Aorta (tissue), 5 donors: ENCODE results near the gene STK32B. TPM values are rescaled to one million over a fixed set of nuclear protein-coding genes. Genes with fewer than 3 reads are reported as not detected.

Source experiments
- ATAC-seq: fragments of 200-7000 bp; cut with Tn5 transposase; one replicate; pipeline ENCODE4 v1.9.1; 2022; ENCODE audit warnings: moderate library complexity; ENCODE audit not compliant: low FRiP score
- DNase-seq, 2 donors: peaks; one replicate each; pipeline ENCODE4 v3.0.0-alpha.2; 2020
- H3K27ac ChIP-seq, 2 donors: one replicate each; pipeline ENCODE4 v1.5.1; 2013; ENCODE audit warnings: low read length in 2 of 2, mild to moderate bottlenecking in 2 of 2, moderate library complexity in 2 of 2, control low read depth in 1 of 2, inconsistent platforms in 1 of 2, low read depth in 1 of 2
- H3K27me3 ChIP-seq, 2 donors: one replicate each; pipeline ENCODE4 v1.6.1; 2013; ENCODE audit warnings: control low read depth in 1 of 2, low read length in 1 of 2, mild to moderate bottlenecking in 1 of 2, moderate library complexity in 1 of 2; ENCODE audit not compliant: insufficient read depth in 2 of 2, control insufficient read depth in 1 of 2
- H3K36me3 ChIP-seq, 2 donors: one replicate each; pipeline ENCODE4 v1.6.1; 2013; ENCODE audit warnings: control low read depth in 1 of 2, low read length in 1 of 2, mild to moderate bottlenecking in 1 of 2; ENCODE audit not compliant: insufficient read depth in 2 of 2, control insufficient read depth in 1 of 2
- H3K4me1 ChIP-seq, 2 donors: one replicate each; pipeline ENCODE4 v1.6.1; 2013; ENCODE audit warnings: low read length in 2 of 2, control low read depth in 1 of 2, mild to moderate bottlenecking in 1 of 2, moderate library complexity in 1 of 2; ENCODE audit not compliant: insufficient read depth in 2 of 2, control insufficient read depth in 1 of 2
- H3K4me3 ChIP-seq, 2 donors: one replicate each; pipeline ENCODE4 v1.5.1; 2013; ENCODE audit warnings: low read length in 2 of 2, control low read depth in 1 of 2, mild to moderate bottlenecking in 1 of 2
- H3K9me3 ChIP-seq: one replicate; pipeline ENCODE4 v1.6.1; 2013; ENCODE audit warnings: mild to moderate bottlenecking, low read length; ENCODE audit not compliant: control insufficient read depth
- WGBS, 2 donors: extraction: QIAGEN DNeasy Blood & Tissue Kit; methylation state at CpG; one replicate each; pipeline ENCODE4 v1.1.7; 2013; 5-methylcytosine and 5-hydroxymethylcytosine counted together
- intact Hi-C, 2 donors: fragments of 100-400 bp; cut with DNase I; formaldehyde crosslinking; loops; one replicate each; pipeline versions ENCODE4 v1.14.2 to v1.15.0; 2022
- polyA plus RNA-seq, 2 donors: library from polyadenylated mRNA; stranded (reverse); fragments of 200-250 nt; gene quantifications; one replicate each; pipeline ENCODE4 v1.2.3, GENCODE V29; 2013
- total RNA-seq, 2 donors: library from RNA; stranded (reverse); fragmentation: NEBNext Ultra II Directional; extraction: Animal tissue kit (Norgen Biotek cat#: 25700); gene quantifications; one replicate each; pipeline ENCODE4 v1.2.1, GENCODE V29; 2021
- donor health status: healthy with polysubstance abuse.
- donor health status: Bipolar disorder and iron deficiency.
- donor health status: DM: no; HTN: no; CAD: no.
- donor health status: DM: no; HTN: no; CAD: no.
- donor health status: DM: yes; HTN: yes; CAD: no.

The STK32B gene
- total and polyA plus RNA-seq, 4 donors, result 0.63 to 4.1 (median 1.9) TPM

DNA sequence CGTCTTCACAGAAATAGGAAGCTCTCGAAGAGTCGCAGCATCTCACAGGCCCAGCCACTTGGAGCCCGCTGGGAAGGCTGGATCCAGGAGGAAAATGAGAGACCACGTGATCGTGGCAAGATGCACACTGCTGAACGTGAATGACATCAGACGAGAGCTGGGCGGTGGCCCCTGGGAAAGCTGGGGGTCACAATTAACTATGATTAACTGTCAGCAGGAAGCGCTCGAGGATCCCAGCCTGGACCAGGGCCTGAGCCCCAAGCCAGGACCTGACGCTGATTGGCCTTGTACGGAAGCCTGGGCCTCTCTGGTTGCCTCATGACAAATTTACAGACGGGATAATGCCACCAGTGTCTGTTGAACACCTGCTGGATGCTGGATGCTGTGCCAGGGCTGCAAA is 335.6 kb downstream of the STK32B start:
- Histone ChIP-seq H3K36me3 (no peaks in the 10 kb centered on the region), H3K27me3 (no peaks in the 10 kb centered on the region), H3K4me1 (no peaks in the 10 kb centered on the region), H3K9me3 (no peaks in the 10 kb centered on the region), H3K4me3 (no peak overlapping the region), H3K27ac (no peak overlapping the region)
- DNase-seq (no peak), ATAC-seq (no peak)
- intact Hi-C loops, result no loop called here
- 96 to 97% methylated on average over 14 of the region's 14 CpGs for WGBS, 2 donors

DNA sequence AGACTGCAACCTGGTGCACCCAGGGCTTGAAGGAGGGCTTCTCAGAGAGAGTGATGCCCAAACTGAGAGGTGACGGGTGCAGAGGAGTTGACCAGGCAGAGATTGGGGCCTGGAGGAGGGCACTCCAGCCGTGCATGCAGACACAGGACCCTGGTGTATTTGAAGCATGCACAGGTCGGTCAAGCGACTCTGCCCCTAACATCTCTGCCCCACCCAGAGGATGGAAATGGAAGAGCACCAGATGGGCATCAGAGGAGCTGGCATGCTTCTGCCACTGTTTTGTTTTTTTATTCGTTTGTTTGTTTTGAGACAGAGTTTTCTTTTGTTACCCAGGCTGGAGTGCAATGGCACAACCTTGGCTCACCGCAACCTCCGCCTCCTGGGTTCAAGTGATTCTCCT is 336.2 kb downstream of the STK32B start:
- no peak overlapping the region for H3K4me3 ChIP-seq
- H3K27ac ChIP-seq, result no peak overlapping the region
- no peaks in the 10 kb centered on the region for H3K9me3 ChIP-seq
- no peaks in the 10 kb centered on the region for H3K27me3 ChIP-seq
- ATAC-seq, result no peak
- intact Hi-C loops, result no loop called here
- no peaks in the 10 kb centered on the region for H3K36me3 ChIP-seq
- DNase-seq, result no peak
- 78% methylated on average over 7 of the region's 7 CpGs for WGBS, 2 donors
- H3K4me1 ChIP-seq, result no peaks in the 10 kb centered on the region

DNA sequence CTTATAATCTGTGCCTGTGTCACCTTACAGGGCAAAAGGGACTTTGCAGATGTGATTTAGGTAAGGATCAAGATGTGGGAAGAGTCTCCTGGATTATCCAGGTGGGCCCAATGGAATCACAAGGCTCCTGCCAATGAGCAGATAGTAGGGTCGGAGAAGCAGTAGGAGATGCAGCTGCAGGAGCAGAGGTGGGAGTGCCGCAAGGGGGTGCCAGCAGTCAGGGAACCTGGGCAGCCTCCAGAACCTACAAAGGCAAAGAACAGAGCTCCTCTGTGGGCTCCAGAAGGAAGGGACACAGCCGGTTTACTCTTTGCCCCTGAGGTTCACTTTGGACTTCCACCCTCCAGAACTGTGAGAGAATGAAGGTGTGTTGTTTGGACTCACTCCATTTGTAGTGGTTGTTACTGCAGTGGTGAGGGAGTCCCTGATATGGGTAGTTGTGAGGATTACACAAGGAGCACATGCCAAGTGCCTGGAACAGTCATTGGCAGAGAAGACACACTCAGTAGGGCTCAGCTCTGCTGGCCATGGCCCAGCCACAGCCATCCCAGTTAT is 338.6 kb downstream of the STK32B start:
- H3K27me3 ChIP-seq, result no peaks in the 10 kb centered on the region
- intact Hi-C loops, result no loop called here
- DNase-seq, result no peak
- no peak overlapping the region for H3K27ac ChIP-seq
- no peak for ATAC-seq
- no peaks in the 10 kb centered on the region for H3K4me1 ChIP-seq
- no peaks in the 10 kb centered on the region for H3K36me3 ChIP-seq
- no peak overlapping the region for H3K4me3 ChIP-seq
- 31 to 64% methylated on average over 3 of the region's 3 CpGs for WGBS, 2 donors
- no peaks in the 10 kb centered on the region for H3K9me3 ChIP-seq

DNA sequence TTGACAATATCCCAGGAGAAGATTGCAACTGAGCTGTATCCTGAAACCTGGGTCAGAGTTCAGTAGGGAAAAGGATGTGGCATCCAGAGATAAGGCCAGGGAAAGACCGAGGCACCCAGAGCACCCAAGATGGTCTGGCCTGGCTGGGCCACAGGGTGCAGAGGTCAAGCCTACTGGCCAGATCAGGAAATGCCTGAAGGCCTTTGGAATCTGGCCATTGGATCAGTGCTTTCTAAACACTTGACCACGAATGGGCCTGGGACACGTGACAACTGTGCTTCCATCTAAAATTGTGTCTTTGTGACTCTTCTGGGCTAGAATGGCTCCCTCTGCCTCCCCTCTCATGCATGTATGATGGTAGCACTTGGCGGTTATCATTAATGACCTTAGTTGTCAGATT is 340.2 kb downstream of the STK32B start:
- intact Hi-C loops, result no loop called here
- no peaks in the 10 kb centered on the region for H3K4me1 ChIP-seq
- WGBS, 2 donors, result 78 to 79% methylated on average over 4 of the region's 4 CpGs
- H3K4me3 ChIP-seq, result no peak overlapping the region
- no peaks in the 10 kb centered on the region for H3K27me3 ChIP-seq
- ATAC-seq (no peak), DNase-seq (no peak)
- no peaks in the 10 kb centered on the region for H3K9me3 ChIP-seq
- H3K36me3 ChIP-seq, result no peaks in the 10 kb centered on the region
- no peak overlapping the region for H3K27ac ChIP-seq

DNA sequence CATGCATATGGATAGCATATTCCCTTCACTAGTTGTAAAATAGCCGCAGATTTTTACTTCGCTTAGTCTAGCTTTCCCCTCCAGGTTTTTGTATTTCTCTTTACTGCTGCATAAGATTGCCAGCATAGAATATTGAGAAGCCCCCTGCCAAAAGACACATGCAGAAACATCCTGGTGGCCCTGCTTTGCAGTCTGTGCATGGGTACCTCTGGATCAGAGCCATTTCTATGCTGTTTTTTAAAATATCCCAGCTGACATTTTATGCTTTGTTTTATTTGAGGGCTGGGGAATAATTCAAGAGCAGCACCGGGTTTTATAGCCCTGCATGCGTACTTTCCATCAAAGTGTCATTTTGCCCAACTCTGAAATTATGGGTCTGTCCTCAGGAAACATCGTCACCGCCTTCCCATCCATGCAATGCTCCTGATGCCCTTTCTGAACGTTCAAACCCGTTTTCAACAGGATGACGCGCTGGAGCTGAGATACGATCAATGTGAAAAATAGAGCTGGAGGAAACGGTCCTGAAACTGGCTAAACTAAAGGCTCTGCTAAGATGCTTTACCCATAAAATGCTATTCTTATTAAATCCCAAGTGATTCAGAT is 342.7 kb downstream of the STK32B start:
- 76 to 78% methylated on average over 12 of the region's 12 CpGs for WGBS, 2 donors
- no peak for ATAC-seq
- Histone ChIP-seq H3K36me3 (no peaks in the 10 kb centered on the region), H3K4me3 (no peak overlapping the region), H3K4me1 (no peaks in the 10 kb centered on the region), H3K27ac (no peak overlapping the region), H3K27me3 (no peaks in the 10 kb centered on the region), H3K9me3 (no peaks in the 10 kb centered on the region)
- no peak for DNase-seq
- intact Hi-C loops, result no loop called here

DNA sequence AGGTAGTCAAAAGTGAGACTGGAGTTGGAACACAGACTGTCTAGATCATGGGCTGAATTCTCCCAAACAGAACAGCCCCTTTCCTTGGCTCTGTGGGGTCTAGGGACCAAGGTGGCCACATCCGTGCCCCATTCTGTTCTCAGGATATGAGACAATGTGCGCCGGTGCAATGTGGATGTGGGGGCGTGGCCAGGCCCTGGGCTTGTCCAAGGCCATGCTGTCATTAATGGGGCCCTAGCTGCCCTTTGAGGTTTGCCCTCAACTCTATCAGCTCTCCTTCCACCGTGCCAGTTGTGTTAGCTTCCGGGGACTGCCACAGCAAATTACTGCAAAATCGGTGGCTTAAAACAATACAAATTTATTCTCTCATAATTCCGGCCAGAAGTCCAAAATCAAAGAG is 344.5 kb downstream of the STK32B start:
- Histone ChIP-seq H3K9me3 (no peaks in the 10 kb centered on the region), H3K27ac (no peak overlapping the region), H3K27me3 (no peaks in the 10 kb centered on the region), H3K4me1 (no peaks in the 10 kb centered on the region), H3K4me3 (no peak overlapping the region), H3K36me3 (no peaks in the 10 kb centered on the region)
- DNase-seq, result no peak
- intact Hi-C loops, result no loop called here
- 89 to 91% methylated on average over 8 of the region's 8 CpGs for WGBS, 2 donors
- no peak for ATAC-seq

DNA sequence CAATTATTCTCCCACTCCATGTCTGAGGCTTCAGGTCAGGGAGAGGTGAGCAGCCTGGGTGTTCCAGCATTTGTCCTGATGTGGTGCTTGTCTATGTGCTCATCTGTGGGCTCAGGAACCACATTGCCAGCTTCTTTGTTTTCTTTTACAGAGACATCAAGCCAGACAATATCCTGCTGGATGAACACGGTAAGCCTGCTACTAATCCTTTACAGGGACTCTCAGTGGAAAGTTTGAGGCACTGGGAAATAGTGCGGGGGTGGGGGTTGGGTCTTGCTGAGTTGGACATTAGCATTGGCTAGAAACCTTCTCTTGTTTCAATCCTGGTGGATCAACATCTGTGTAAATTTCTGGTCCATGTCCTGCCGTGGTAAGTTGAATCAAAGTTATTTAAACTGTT is 346.8 kb downstream of the STK32B start:
- DNase-seq (no peak), ATAC-seq (no peak)
- Histone ChIP-seq H3K4me3 (no peak overlapping the region), H3K36me3 (no peaks in the 10 kb centered on the region), H3K27me3 (no peaks in the 10 kb centered on the region), H3K27ac (no peak overlapping the region), H3K4me1 (no peaks in the 10 kb centered on the region), H3K9me3 (peaks cover 3% of the 10 kb centered on the region)
- WGBS, 2 donors, result 77 to 82% methylated on average over 3 of the region's 3 CpGs
- intact Hi-C loops, result no loop called here

DNA sequence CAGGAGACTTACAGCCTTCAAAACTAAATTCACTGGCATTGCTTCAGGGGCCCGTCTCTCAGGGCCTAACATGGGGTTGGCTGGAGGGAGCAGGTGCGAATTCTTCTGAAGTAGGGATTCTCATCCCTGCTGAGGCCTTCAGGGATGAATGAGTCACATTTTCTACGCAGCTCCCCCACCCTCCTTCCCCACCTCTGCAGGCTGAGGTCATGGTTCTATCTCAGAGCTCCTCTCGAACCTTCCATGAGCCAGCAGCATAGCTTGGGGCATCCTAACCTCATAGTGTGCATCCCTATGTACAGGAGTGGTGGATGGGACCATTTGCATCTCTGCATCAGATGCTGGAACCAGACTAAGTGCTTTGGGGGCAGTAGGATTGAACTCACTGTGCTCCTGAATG is 347.8 kb downstream of the STK32B start:
- H3K9me3 ChIP-seq, result peaks cover 3% of the 10 kb centered on the region
- H3K27ac ChIP-seq, result no peak overlapping the region
- no peak overlapping the region for H3K4me3 ChIP-seq
- WGBS, 2 donors, result 88% methylated on average over 4 of the region's 4 CpGs
- no peaks in the 10 kb centered on the region for H3K27me3 ChIP-seq
- intact Hi-C loops, result no loop called here
- no peaks in the 10 kb centered on the region for H3K36me3 ChIP-seq
- ATAC-seq (no peak), DNase-seq (no peak)
- H3K4me1 ChIP-seq, result no peaks in the 10 kb centered on the region

DNA sequence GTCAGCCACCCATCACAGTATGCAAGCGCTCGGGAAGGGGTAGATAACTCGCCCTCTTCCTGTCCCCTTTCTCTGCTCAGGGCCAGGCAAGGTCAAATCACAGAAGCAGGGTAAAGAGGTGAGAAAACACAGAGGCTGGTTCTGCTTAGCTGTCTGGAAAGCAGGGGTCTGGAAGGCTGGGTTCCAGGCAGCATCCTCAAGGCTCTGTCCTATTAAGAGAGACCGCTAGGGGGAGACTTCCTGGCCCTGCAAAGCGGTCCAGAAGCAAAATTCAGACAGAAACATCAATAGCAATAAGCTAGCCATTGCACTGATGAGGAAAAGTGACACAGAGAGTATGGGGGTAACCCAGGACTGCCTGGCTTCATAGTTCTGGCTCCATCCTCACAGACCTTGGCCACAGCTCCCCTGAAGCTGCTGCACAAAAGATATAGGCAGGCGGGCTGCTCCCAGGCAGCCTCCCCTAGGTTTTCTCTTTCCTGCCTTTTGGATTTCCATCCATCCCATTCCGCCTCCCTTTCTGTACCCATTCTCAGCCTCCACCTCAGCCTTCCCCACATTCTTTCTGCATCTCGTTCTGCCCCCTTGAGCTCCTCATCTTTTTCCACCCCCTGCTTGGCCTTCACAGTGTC is 348.6 kb downstream of the STK32B start:
- 65 to 67% methylated on average over 8 of the region's 8 CpGs for WGBS, 2 donors
- no peak overlapping the region for H3K27ac ChIP-seq
- H3K27me3 ChIP-seq, result no peaks in the 10 kb centered on the region
- intact Hi-C loops, result no loop called here
- DNase-seq (no peak), ATAC-seq (no peak)
- no peak overlapping the region for H3K4me3 ChIP-seq
- H3K4me1 ChIP-seq, result no peaks in the 10 kb centered on the region
- peaks cover 3% of the 10 kb centered on the region for H3K9me3 ChIP-seq
- no peaks in the 10 kb centered on the region for H3K36me3 ChIP-seq
